ENCODE results near the gene CCDC78. TPM values are rescaled to one million over a fixed set of nuclear protein-coding genes. Genes with fewer than 3 reads are reported as not detected.

The CCDC78 gene
- total RNA-seq, 1 experiment from 2014 or later = 20.2 TPM

DNA sequence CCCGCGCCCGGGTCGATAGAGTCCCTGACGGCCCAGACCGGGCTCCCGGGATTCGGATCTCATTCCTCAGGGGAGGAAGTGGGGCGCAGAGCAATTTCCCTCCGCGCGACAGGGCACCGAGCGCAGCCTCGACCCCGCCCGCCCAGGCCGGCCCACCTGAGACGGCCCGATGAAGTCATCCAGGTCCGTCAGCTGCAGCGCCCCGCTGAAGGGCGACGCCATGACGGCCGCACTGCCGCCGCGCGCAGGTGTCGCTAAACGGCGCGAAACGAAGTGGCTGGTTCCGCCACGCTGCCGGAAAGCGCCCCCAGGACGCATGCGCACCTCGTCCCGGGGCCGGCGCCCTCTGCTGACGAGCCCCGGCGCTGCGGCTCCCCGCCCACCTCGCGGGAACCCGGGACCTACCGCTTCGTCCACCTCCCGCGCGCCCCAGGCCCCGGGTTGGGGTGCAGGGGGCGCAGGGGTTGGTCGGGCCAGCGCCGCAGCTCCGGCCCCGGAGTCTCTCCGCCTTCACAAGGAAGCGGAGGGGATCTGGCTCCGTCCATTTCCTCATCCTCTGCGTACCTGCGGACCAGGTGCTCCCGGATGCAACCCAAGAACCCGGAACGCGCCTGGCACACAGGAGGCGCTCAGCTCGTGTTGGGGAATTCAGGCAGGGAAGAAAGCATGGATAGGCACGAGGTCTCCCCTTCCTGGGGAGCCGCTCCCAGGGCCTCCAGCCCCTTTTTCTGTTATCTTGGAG is 14.7 kb upstream of the CCDC78 start, which contains the start of gene CIAO3:
Gene CIAO3 (minus strand): TSS at position 234 of the 742 bp plus-strand sequence. CDS start 12 bp downstream, at position 222.
- DNase-seq (ENCODE audit: low spot score) = peak; percentile 93
- peak within 1 kb of the TSS; percentile 78 for H3K27ac Mint-ChIP-seq
- peaks cover 5% of the 10 kb centered on the region; the same call in 1 of the 2 replicates for H3K36me3 Mint-ChIP-seq
- H3K27me3 Mint-ChIP-seq (ENCODE audit: low read depth) = no peaks in the 10 kb centered on the region
- POLR2A ChIA-PET = interaction anchor here (0.9 to 1.8 kb wide), 3 partner anchors 20 to 44 kb away, joined by 3 to 10 read pairs (median 4); partner anchors contain the start of genes ANTKMT and MSLN
- no peaks in the 10 kb centered on the region for H3K9me3 Mint-ChIP-seq
- ATAC-seq = peak; percentile 71
- peaks cover 15% of the 10 kb centered on the region for H3K4me1 Mint-ChIP-seq
- peak within 1 kb of the TSS; percentile 79 for H3K4me3 Mint-ChIP-seq
- CTCF ChIA-PET = interaction anchor here (0.5 to 3.8 kb wide), 30 partner anchors 8 to 1042 kb away, joined by 3 to 28 read pairs (median 4); partner anchors contain the start of genes ANTKMT, CCDC78, CHTF18 and HAGHL
- TF ChIP-seq ZNF416 (CRISPR knock-in tag; IDR thresholded peaks at IDR 0.05) (no peak), SMAD3 (CRISPR knock-in tag; IDR thresholded peaks at IDR 0.05; ENCODE audit: borderline replicate concordance) (peak; percentile 22; the same call in 1 of the 2 replicates), OVOL2 (CRISPR knock-in tag; IDR thresholded peaks at IDR 0.05; ENCODE audit: borderline replicate concordance) (no peak), ZNF671 (CRISPR knock-in tag; IDR thresholded peaks at IDR 0.05) (no peak), ZNF232 (CRISPR knock-in tag; IDR thresholded peaks at IDR 0.05) (peak; percentile 52), SMAD4 (CRISPR knock-in tag; IDR thresholded peaks at IDR 0.05) (no peak), IRF1 (CRISPR knock-in tag; IDR thresholded peaks at IDR 0.05) (no peak), CREM (CRISPR knock-in tag; IDR thresholded peaks at IDR 0.05) (peak; percentile 94), IRF2 (CRISPR knock-in tag; IDR thresholded peaks at IDR 0.05; ENCODE audit: borderline replicate concordance, low read depth) (no peak), ZNF317 (CRISPR knock-in tag; IDR thresholded peaks at IDR 0.05; ENCODE audit: borderline replicate concordance, low read depth) (no peak), ZNF532 (CRISPR knock-in tag; IDR thresholded peaks at IDR 0.05; ENCODE audit: borderline replicate concordance) (no peak), RELA (CRISPR knock-in tag; IDR thresholded peaks at IDR 0.05; ENCODE audit: borderline replicate concordance) (peak; percentile 80; the same call in 1 of the 2 replicates), ZNF396 (CRISPR knock-in tag; IDR thresholded peaks at IDR 0.05; ENCODE audit: borderline replicate concordance) (no peak)
- TF ChIP-seq, protein P1, sequence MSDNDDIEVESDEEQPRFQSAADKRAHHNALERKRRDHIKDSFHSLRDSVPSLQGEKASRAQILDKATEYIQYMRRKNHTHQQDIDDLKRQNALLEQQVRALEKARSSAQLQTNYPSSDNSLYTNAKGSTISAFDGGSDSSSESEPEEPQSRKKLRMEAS (CRISPR knock-in tag; IDR thresholded peaks at IDR 0.05) = peak; percentile 92
- TF ChIP-seq, protein P2, sequence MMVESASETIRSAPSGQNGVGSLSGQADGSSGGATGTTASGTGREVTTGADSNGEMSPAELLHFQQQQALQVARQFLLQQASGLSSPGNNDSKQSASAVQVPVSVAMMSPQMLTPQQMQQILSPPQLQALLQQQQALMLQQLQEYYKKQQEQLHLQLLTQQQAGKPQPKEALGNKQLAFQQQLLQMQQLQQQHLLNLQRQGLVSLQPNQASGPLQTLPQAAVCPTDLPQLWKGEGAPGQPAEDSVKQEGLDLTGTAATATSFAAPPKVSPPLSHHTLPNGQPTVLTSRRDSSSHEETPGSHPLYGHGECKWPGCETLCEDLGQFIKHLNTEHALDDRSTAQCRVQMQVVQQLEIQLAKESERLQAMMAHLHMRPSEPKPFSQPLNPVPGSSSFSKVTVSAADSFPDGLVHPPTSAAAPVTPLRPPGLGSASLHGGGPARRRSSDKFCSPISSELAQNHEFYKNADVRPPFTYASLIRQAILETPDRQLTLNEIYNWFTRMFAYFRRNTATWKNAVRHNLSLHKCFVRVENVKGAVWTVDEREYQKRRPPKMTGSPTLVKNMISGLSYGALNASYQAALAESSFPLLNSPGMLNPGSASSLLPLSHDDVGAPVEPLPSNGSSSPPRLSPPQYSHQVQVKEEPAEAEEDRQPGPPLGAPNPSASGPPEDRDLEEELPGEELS (CRISPR knock-in tag; IDR thresholded peaks at IDR 0.05) = peak; percentile 78
- TF ChIP-seq, protein P3, sequence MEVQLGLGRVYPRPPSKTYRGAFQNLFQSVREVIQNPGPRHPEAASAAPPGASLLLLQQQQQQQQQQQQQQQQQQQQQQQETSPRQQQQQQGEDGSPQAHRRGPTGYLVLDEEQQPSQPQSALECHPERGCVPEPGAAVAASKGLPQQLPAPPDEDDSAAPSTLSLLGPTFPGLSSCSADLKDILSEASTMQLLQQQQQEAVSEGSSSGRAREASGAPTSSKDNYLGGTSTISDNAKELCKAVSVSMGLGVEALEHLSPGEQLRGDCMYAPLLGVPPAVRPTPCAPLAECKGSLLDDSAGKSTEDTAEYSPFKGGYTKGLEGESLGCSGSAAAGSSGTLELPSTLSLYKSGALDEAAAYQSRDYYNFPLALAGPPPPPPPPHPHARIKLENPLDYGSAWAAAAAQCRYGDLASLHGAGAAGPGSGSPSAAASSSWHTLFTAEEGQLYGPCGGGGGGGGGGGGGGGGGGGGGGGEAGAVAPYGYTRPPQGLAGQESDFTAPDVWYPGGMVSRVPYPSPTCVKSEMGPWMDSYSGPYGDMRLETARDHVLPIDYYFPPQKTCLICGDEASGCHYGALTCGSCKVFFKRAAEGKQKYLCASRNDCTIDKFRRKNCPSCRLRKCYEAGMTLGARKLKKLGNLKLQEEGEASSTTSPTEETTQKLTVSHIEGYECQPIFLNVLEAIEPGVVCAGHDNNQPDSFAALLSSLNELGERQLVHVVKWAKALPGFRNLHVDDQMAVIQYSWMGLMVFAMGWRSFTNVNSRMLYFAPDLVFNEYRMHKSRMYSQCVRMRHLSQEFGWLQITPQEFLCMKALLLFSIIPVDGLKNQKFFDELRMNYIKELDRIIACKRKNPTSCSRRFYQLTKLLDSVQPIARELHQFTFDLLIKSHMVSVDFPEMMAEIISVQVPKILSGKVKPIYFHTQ (CRISPR knock-in tag; IDR thresholded peaks at IDR 0.05) = no peak
- TF ChIP-seq, protein P4, sequence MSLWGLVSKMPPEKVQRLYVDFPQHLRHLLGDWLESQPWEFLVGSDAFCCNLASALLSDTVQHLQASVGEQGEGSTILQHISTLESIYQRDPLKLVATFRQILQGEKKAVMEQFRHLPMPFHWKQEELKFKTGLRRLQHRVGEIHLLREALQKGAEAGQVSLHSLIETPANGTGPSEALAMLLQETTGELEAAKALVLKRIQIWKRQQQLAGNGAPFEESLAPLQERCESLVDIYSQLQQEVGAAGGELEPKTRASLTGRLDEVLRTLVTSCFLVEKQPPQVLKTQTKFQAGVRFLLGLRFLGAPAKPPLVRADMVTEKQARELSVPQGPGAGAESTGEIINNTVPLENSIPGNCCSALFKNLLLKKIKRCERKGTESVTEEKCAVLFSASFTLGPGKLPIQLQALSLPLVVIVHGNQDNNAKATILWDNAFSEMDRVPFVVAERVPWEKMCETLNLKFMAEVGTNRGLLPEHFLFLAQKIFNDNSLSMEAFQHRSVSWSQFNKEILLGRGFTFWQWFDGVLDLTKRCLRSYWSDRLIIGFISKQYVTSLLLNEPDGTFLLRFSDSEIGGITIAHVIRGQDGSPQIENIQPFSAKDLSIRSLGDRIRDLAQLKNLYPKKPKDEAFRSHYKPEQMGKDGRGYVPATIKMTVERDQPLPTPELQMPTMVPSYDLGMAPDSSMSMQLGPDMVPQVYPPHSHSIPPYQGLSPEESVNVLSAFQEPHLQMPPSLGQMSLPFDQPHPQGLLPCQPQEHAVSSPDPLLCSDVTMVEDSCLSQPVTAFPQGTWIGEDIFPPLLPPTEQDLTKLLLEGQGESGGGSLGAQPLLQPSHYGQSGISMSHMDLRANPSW (CRISPR knock-in tag; conservative IDR thresholded peaks at IDR 0.05; ENCODE audit: low read depth) = no peak
- TF ChIP-seq, protein P5, sequence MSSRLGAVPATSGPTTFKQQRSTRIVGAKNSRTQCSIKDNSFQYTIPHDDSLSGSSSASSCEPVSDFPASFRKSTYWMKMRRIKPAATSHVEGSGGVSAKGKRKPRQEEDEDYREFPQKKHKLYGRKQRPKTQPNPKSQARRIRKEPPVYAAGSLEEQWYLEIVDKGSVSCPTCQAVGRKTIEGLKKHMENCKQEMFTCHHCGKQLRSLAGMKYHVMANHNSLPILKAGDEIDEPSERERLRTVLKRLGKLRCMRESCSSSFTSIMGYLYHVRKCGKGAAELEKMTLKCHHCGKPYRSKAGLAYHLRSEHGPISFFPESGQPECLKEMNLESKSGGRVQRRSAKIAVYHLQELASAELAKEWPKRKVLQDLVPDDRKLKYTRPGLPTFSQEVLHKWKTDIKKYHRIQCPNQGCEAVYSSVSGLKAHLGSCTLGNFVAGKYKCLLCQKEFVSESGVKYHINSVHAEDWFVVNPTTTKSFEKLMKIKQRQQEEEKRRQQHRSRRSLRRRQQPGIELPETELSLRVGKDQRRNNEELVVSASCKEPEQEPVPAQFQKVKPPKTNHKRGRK (CRISPR knock-in tag; IDR thresholded peaks at IDR 0.05; ENCODE audit: borderline replicate concordance) = no peak
- TF ChIP-seq, protein P6, sequence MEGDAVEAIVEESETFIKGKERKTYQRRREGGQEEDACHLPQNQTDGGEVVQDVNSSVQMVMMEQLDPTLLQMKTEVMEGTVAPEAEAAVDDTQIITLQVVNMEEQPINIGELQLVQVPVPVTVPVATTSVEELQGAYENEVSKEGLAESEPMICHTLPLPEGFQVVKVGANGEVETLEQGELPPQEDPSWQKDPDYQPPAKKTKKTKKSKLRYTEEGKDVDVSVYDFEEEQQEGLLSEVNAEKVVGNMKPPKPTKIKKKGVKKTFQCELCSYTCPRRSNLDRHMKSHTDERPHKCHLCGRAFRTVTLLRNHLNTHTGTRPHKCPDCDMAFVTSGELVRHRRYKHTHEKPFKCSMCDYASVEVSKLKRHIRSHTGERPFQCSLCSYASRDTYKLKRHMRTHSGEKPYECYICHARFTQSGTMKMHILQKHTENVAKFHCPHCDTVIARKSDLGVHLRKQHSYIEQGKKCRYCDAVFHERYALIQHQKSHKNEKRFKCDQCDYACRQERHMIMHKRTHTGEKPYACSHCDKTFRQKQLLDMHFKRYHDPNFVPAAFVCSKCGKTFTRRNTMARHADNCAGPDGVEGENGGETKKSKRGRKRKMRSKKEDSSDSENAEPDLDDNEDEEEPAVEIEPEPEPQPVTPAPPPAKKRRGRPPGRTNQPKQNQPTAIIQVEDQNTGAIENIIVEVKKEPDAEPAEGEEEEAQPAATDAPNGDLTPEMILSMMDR (IDR thresholded peaks at IDR 0.05) = peak; percentile 79

Measured in WTC11 (cell line).